ENCODE results near the gene SLC35D3.
"Not testable (repeated sequence)": the region's sequence is repeated elsewhere in the genome, so short reads cannot be mapped to it uniquely, and the experiment has no call there.

SLC35D3 gene, protein sequence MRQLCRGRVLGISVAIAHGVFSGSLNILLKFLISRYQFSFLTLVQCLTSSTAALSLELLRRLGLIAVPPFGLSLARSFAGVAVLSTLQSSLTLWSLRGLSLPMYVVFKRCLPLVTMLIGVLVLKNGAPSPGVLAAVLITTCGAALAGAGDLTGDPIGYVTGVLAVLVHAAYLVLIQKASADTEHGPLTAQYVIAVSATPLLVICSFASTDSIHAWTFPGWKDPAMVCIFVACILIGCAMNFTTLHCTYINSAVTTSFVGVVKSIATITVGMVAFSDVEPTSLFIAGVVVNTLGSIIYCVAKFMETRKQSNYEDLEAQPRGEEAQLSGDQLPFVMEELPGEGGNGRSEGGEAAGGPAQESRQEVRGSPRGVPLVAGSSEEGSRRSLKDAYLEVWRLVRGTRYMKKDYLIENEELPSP
- 0 reads per million in 3 donors for total RNA-seq

- H3K9me3 ChIP-seq (ENCODE audit: control insufficient read depth, low read length) = no peaks in the 10 kb centered on the region
- DNase-seq = no peak
- H3K4me3 ChIP-seq (ENCODE audit: insufficient read depth, low read depth, low read length, poor library complexity, severe bottlenecking) = peak within 1 kb of the TSS; percentile 58
- no peak within 1 kb of the TSS for H3K27ac ChIP-seq (ENCODE audit: insufficient read depth, low read length, poor library complexity, severe bottlenecking)
- H3K27me3 ChIP-seq (replicated peaks; ENCODE audit: control insufficient read depth, insufficient read depth, low read length, poor library complexity, severe bottlenecking) = peaks cover 39% of the 10 kb centered on the region
- H3K36me3 ChIP-seq (ENCODE audit: control insufficient read depth, insufficient read depth, low read length) = no peaks in the 10 kb centered on the region
- H3K4me1 ChIP-seq (ENCODE audit: control insufficient read depth, insufficient read depth, low read length, poor library complexity, severe bottlenecking) = peaks cover 38% of the 10 kb centered on the region
These were observed at the start of gene SLC35D3 for GRCh38 chr6:136921936-136922684. Gene SLC35D3, plus strand, starts transcription at chr6:136922301. Its CDS starts 128 bp downstream, at chr6:136922429.

DNA sequence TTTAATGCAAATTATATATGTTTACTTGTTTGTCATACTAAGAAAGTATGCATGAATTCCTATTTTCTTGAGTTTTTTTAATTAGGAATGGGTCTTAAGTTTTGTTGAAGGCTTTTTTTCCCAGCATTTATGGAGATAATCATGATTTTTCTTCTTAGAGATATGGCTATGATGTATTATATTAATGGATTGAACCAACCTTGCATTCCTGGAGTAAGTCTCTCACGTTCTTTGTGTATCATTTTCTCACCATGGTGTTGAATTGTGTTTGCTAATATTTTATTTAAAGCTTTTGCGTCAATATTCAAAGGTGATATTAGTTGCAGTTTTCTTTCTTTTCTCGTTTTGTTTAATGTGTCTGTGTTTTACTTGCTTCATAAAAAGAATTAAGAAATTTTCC lies 48.4 kb upstream of the SLC35D3 start:
- H3K9me3 ChIP-seq (ENCODE audit: control insufficient read depth, low read length) = peaks cover 10% of the 10 kb centered on the region
- H3K27ac ChIP-seq (ENCODE audit: insufficient read depth, low read length, poor library complexity, severe bottlenecking) = no peak overlapping the region
- no peaks in the 10 kb centered on the region for H3K27me3 ChIP-seq (replicated peaks; ENCODE audit: control insufficient read depth, insufficient read depth, low read length, poor library complexity, severe bottlenecking)
- H3K4me1 ChIP-seq (ENCODE audit: control insufficient read depth, insufficient read depth, low read length, poor library complexity, severe bottlenecking) = no peaks in the 10 kb centered on the region
- no peak overlapping the region for H3K4me3 ChIP-seq (ENCODE audit: insufficient read depth, low read depth, low read length, poor library complexity, severe bottlenecking)
- peaks cover 8% of the 10 kb centered on the region for H3K36me3 ChIP-seq (ENCODE audit: control insufficient read depth, insufficient read depth, low read length)
- no peak for DNase-seq

DNA sequence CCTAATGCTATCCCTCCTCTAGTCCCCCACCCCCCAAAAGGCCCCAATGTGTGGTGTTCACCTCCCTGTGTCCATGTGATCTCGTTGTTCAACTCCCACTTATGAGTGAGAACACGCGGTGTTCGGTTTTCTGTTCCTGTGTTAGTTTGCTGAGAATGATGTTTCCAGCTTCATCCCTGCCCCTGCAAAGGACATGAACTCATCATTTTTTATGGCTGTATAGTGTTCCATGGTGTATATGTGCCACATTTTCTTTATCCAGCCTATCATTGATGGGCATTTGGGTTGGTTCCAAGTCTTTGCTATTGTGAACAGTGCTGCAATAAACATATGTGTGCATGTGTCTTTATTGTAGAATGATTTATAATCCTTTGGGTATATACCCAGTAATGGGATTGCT lies 45.6 kb upstream of the SLC35D3 start:
- not testable (repeated sequence) for H3K9me3 ChIP-seq (ENCODE audit: control insufficient read depth, low read length); H3K27me3 ChIP-seq (replicated peaks; ENCODE audit: control insufficient read depth, insufficient read depth, low read length, poor library complexity, severe bottlenecking); DNase-seq; H3K4me3 ChIP-seq (ENCODE audit: insufficient read depth, low read depth, low read length, poor library complexity, severe bottlenecking); H3K36me3 ChIP-seq (ENCODE audit: control insufficient read depth, insufficient read depth, low read length); H3K27ac ChIP-seq (ENCODE audit: insufficient read depth, low read length, poor library complexity, severe bottlenecking); H3K4me1 ChIP-seq (ENCODE audit: control insufficient read depth, insufficient read depth, low read length, poor library complexity, severe bottlenecking)

- H3K27ac ChIP-seq (ENCODE audit: insufficient read depth, low read length, poor library complexity, severe bottlenecking) = no peak overlapping the region
- H3K36me3 ChIP-seq (ENCODE audit: control insufficient read depth, insufficient read depth, low read length) = no peaks in the 10 kb centered on the region
- no peak for DNase-seq
- H3K4me1 ChIP-seq (ENCODE audit: control insufficient read depth, insufficient read depth, low read length, poor library complexity, severe bottlenecking) = no peaks in the 10 kb centered on the region
- no peak overlapping the region for H3K4me3 ChIP-seq (ENCODE audit: insufficient read depth, low read depth, low read length, poor library complexity, severe bottlenecking)
- no peaks in the 10 kb centered on the region for H3K9me3 ChIP-seq (ENCODE audit: control insufficient read depth, low read length)
- no peaks in the 10 kb centered on the region for H3K27me3 ChIP-seq (replicated peaks; ENCODE audit: control insufficient read depth, insufficient read depth, low read length, poor library complexity, severe bottlenecking)
These were observed 41.2 kb upstream of the SLC35D3 start for GRCh38 chr6:136880748-136881460.

- Histone ChIP-seq H3K9me3 (ENCODE audit: control insufficient read depth, low read length) (no peaks in the 10 kb centered on the region), H3K27ac (ENCODE audit: insufficient read depth, low read length, poor library complexity, severe bottlenecking) (no peak overlapping the region), H3K4me1 (ENCODE audit: control insufficient read depth, insufficient read depth, low read length, poor library complexity, severe bottlenecking) (no peaks in the 10 kb centered on the region), H3K27me3 (replicated peaks; ENCODE audit: control insufficient read depth, insufficient read depth, low read length, poor library complexity, severe bottlenecking) (no peaks in the 10 kb centered on the region), H3K4me3 (ENCODE audit: insufficient read depth, low read depth, low read length, poor library complexity, severe bottlenecking) (no peak overlapping the region), H3K36me3 (ENCODE audit: control insufficient read depth, insufficient read depth, low read length) (no peaks in the 10 kb centered on the region)
- DNase-seq = no peak
These were observed 36.0 kb upstream of the SLC35D3 start for GRCh38 chr6:136886091-136886490.

DNA sequence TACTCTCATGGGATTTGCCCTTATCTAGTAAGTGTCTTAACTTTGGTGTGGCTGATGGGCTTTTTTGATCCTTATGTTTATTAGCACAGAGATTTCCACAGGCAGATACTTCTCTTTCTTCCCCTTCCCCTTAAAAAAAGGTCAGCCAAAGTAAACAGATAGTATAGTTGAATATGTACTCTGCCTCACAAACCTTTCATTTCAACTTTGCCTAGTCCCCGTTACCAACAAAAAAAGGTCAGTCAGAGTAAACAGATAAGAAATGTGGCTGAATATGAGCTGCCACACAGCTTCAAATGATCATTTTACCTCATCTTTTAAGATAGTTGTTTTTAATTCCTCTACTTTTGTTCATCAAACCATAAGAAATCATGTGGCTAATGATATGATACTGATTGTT lies 34.1 kb upstream of the SLC35D3 start:
- Histone ChIP-seq H3K4me1 (ENCODE audit: control insufficient read depth, insufficient read depth, low read length, poor library complexity, severe bottlenecking) (no peaks in the 10 kb centered on the region), H3K4me3 (ENCODE audit: insufficient read depth, low read depth, low read length, poor library complexity, severe bottlenecking) (no peak overlapping the region), H3K36me3 (ENCODE audit: control insufficient read depth, insufficient read depth, low read length) (no peaks in the 10 kb centered on the region), H3K27me3 (replicated peaks; ENCODE audit: control insufficient read depth, insufficient read depth, low read length, poor library complexity, severe bottlenecking) (no peaks in the 10 kb centered on the region), H3K9me3 (ENCODE audit: control insufficient read depth, low read length) (no peaks in the 10 kb centered on the region), H3K27ac (ENCODE audit: insufficient read depth, low read length, poor library complexity, severe bottlenecking) (no peak overlapping the region)
- DNase-seq = no peak

DNA sequence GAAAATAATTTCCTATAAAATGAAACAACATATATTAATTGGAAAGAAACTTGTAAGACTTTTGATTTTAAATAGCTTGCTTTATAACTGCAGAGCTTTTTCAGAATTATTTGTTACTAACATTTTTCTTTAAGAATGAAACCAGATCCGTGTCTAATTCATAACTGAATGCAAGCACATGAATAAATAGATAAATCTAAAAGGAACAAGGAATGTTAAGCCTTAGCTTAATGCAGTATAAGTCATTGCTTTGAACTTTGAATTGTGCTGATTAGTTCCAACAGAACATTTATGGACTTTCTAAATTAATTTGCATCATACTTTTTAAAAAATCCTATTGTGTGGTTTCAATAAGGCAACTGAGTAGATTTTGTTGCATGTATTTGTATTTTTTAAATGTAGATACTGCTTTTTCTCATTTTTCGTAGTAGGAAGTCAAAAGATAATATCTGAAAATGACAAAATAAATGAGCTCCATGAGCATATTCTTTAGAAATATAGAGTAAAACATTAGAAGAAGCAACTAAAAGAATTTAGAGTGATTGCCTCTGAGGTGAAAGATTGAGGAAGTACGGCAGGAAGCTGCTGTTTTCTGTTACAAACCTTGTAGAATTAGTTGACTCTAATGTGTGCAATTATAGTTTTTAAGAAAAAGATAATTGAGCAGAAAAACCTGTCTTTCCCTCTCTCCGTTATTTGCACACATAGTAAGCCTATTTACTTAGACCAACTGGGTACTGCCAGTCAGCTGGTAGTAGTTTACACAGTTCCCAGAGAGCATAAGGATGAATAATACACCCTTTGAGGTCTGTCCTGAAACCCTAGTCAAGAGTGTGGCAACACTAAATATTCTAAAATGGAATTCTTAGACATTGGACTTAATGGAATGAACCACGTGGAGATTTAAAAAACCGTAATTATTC lies 32.6 kb upstream of the SLC35D3 start:
- Histone ChIP-seq H3K27me3 (replicated peaks; ENCODE audit: control insufficient read depth, insufficient read depth, low read length, poor library complexity, severe bottlenecking) (no peaks in the 10 kb centered on the region), H3K27ac (ENCODE audit: insufficient read depth, low read length, poor library complexity, severe bottlenecking) (no peak overlapping the region), H3K4me1 (ENCODE audit: control insufficient read depth, insufficient read depth, low read length, poor library complexity, severe bottlenecking) (no peaks in the 10 kb centered on the region), H3K36me3 (ENCODE audit: control insufficient read depth, insufficient read depth, low read length) (no peaks in the 10 kb centered on the region), H3K4me3 (ENCODE audit: insufficient read depth, low read depth, low read length, poor library complexity, severe bottlenecking) (no peak overlapping the region), H3K9me3 (ENCODE audit: control insufficient read depth, low read length) (no peaks in the 10 kb centered on the region)
- no peak for DNase-seq

GRCh38 chr6:136890194-136890839 lies 31.8 kb upstream of the SLC35D3 start:
- Histone ChIP-seq H3K27ac (ENCODE audit: insufficient read depth, low read length, poor library complexity, severe bottlenecking) (no peak overlapping the region), H3K36me3 (ENCODE audit: control insufficient read depth, insufficient read depth, low read length) (no peaks in the 10 kb centered on the region), H3K4me3 (ENCODE audit: insufficient read depth, low read depth, low read length, poor library complexity, severe bottlenecking) (no peak overlapping the region), H3K4me1 (ENCODE audit: control insufficient read depth, insufficient read depth, low read length, poor library complexity, severe bottlenecking) (no peaks in the 10 kb centered on the region), H3K27me3 (replicated peaks; ENCODE audit: control insufficient read depth, insufficient read depth, low read length, poor library complexity, severe bottlenecking) (no peaks in the 10 kb centered on the region), H3K9me3 (ENCODE audit: control insufficient read depth, low read length) (no peaks in the 10 kb centered on the region)
- no peak for DNase-seq

DNA sequence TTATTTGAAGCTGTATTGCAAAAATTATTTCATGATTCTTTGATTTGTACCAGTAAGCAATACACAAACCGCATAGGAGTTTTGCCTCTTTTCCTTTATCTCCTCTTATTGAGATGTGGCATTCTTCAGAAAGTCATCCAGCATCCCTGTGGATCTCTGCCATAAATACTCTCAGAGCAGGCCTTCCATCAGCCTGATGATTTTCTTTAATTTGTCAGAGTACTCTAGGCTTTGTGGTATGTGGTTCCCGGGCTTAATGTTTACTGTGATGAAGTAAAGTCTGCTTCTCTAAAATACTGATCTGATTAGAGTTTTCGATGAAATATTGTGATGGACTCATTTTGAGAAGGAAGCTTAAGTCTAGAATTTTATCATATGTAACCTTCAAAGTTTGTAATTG lies 31.1 kb upstream of the SLC35D3 start:
- Histone ChIP-seq H3K9me3 (ENCODE audit: control insufficient read depth, low read length) (no peaks in the 10 kb centered on the region), H3K27me3 (replicated peaks; ENCODE audit: control insufficient read depth, insufficient read depth, low read length, poor library complexity, severe bottlenecking) (no peaks in the 10 kb centered on the region), H3K27ac (ENCODE audit: insufficient read depth, low read length, poor library complexity, severe bottlenecking) (no peak overlapping the region), H3K4me3 (ENCODE audit: insufficient read depth, low read depth, low read length, poor library complexity, severe bottlenecking) (no peak overlapping the region), H3K36me3 (ENCODE audit: control insufficient read depth, insufficient read depth, low read length) (no peaks in the 10 kb centered on the region), H3K4me1 (ENCODE audit: control insufficient read depth, insufficient read depth, low read length, poor library complexity, severe bottlenecking) (no peaks in the 10 kb centered on the region)
- no peak for DNase-seq

Data from effector memory CD4-positive, alpha-beta T cell (primary cell).